ENCODE measurements around the gene LGMN. TPM values are rescaled to one million over a fixed set of nuclear protein-coding genes. Genes with fewer than 3 reads are reported as not detected.

LGMN gene
- polyA plus RNA-seq, 1 donor from 2014 or later = 48.0 TPM

DNA sequence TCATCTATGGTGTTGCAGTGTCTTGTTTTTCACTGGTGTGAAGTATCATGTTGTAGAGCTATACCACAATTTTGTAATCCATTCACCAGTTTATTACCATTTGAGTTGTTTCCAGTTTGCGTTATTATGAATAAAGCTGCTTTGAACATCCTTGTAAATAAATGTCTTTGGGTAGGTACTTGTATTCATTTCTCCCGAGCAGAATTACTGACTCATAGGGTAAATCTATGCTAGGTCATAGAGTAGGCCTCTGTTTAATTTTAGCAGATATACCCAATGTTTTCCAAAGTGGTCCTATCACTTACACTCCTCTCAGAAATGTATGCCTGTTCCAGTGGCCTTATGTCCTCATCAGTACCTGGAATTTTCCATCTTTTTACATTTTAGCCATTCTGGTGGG is 39.1 kb upstream of the LGMN start:
- Histone ChIP-seq H3K4me3 (ENCODE audit: low read length) (no peak overlapping the region), H3K79me2 (replicated peaks; ENCODE audit: insufficient read depth, low read length) (no peaks in the 10 kb centered on the region), H3K27me3 (ENCODE audit: insufficient read depth, low read depth, low read length) (no peaks in the 10 kb centered on the region), H4K20me1 (ENCODE audit: insufficient read depth) (no peaks in the 10 kb centered on the region), H3K9ac (ENCODE audit: low read length) (no peak overlapping the region), H3K9me2 (ENCODE audit: insufficient read depth, low read length) (no peaks in the 10 kb centered on the region), H3F3A (ENCODE audit: insufficient read depth, low read length, poor library complexity, severe bottlenecking) (no peaks in the 10 kb centered on the region), H2AFZ (ENCODE audit: low read depth, low read length) (no peak overlapping the region), H3K36me3 (ENCODE audit: insufficient read depth, low read length) (no peaks in the 10 kb centered on the region), H3K4me2 (ENCODE audit: low read length) (no peak overlapping the region), H3K9me3 (ENCODE audit: low read length) (no peaks in the 10 kb centered on the region), H3K27ac (ENCODE audit: low read length) (no peak overlapping the region)
- TF ChIP-seq, protein P1, sequence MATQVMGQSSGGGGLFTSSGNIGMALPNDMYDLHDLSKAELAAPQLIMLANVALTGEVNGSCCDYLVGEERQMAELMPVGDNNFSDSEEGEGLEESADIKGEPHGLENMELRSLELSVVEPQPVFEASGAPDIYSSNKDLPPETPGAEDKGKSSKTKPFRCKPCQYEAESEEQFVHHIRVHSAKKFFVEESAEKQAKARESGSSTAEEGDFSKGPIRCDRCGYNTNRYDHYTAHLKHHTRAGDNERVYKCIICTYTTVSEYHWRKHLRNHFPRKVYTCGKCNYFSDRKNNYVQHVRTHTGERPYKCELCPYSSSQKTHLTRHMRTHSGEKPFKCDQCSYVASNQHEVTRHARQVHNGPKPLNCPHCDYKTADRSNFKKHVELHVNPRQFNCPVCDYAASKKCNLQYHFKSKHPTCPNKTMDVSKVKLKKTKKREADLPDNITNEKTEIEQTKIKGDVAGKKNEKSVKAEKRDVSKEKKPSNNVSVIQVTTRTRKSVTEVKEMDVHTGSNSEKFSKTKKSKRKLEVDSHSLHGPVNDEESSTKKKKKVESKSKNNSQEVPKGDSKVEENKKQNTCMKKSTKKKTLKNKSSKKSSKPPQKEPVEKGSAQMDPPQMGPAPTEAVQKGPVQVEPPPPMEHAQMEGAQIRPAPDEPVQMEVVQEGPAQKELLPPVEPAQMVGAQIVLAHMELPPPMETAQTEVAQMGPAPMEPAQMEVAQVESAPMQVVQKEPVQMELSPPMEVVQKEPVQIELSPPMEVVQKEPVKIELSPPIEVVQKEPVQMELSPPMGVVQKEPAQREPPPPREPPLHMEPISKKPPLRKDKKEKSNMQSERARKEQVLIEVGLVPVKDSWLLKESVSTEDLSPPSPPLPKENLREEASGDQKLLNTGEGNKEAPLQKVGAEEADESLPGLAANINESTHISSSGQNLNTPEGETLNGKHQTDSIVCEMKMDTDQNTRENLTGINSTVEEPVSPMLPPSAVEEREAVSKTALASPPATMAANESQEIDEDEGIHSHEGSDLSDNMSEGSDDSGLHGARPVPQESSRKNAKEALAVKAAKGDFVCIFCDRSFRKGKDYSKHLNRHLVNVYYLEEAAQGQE (IDR thresholded peaks at IDR 0.05; ENCODE audit: borderline replicate concordance) = no peak
- TF ChIP-seq EZH2 (IDR thresholded peaks at IDR 0.05; ENCODE audit: borderline replicate concordance, insufficient read depth, low read length, poor library complexity, severe bottlenecking) = no peak
- no peak for TF ChIP-seq SMC3 (conservative IDR thresholded peaks at IDR 0.05; ENCODE audit: poor library complexity)
- TF ChIP-seq TAF1 (IDR thresholded peaks at IDR 0.05; ENCODE audit: low read depth) = no peak
- no peak for TF ChIP-seq EP300 (conservative IDR thresholded peaks at IDR 0.05; ENCODE audit: poor library complexity, severe bottlenecking)
- TF ChIP-seq, protein P2, sequence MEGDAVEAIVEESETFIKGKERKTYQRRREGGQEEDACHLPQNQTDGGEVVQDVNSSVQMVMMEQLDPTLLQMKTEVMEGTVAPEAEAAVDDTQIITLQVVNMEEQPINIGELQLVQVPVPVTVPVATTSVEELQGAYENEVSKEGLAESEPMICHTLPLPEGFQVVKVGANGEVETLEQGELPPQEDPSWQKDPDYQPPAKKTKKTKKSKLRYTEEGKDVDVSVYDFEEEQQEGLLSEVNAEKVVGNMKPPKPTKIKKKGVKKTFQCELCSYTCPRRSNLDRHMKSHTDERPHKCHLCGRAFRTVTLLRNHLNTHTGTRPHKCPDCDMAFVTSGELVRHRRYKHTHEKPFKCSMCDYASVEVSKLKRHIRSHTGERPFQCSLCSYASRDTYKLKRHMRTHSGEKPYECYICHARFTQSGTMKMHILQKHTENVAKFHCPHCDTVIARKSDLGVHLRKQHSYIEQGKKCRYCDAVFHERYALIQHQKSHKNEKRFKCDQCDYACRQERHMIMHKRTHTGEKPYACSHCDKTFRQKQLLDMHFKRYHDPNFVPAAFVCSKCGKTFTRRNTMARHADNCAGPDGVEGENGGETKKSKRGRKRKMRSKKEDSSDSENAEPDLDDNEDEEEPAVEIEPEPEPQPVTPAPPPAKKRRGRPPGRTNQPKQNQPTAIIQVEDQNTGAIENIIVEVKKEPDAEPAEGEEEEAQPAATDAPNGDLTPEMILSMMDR (IDR thresholded peaks at IDR 0.05; ENCODE audit: poor library complexity, severe bottlenecking) = no peak
- no peak for TF ChIP-seq RAD21 (conservative IDR thresholded peaks at IDR 0.05)
- TF ChIP-seq MXI1 (conservative IDR thresholded peaks at IDR 0.05; ENCODE audit: poor library complexity, severe bottlenecking) = no peak
- TF ChIP-seq POLR2AphosphoS5 (IDR thresholded peaks at IDR 0.05) = no peak

DNA sequence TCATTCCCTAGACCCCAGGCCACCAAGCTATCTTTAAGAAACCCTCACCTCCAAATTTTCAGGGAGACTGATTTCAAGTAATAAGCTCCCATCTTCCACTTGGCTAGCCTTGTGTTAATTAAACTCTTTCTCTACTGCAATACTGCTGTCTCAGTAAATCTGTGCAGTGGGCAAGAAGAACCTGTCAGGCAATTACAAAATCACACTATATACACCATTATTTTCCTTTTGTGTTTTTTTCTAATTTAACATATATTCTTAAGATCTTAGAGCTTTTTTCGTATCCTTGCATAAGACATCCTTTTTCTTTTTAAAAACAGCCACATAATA is 38.0 kb upstream of the LGMN start:
- Histone ChIP-seq H3K4me3 (ENCODE audit: low read length) (no peak overlapping the region), H3F3A (ENCODE audit: insufficient read depth, low read length, poor library complexity, severe bottlenecking) (no peaks in the 10 kb centered on the region), H3K27me3 (ENCODE audit: insufficient read depth, low read depth, low read length) (no peaks in the 10 kb centered on the region), H2AFZ (ENCODE audit: low read depth, low read length) (no peak overlapping the region), H3K4me2 (ENCODE audit: low read length) (no peak overlapping the region), H3K9ac (ENCODE audit: low read length) (no peak overlapping the region), H3K9me3 (ENCODE audit: low read length) (no peaks in the 10 kb centered on the region), H4K20me1 (ENCODE audit: insufficient read depth) (no peaks in the 10 kb centered on the region), H3K27ac (ENCODE audit: low read length) (no peak overlapping the region), H3K9me2 (ENCODE audit: insufficient read depth, low read length) (no peaks in the 10 kb centered on the region), H3K36me3 (ENCODE audit: insufficient read depth, low read length) (no peaks in the 10 kb centered on the region), H3K79me2 (replicated peaks; ENCODE audit: insufficient read depth, low read length) (no peaks in the 10 kb centered on the region)
- TF ChIP-seq, protein P1 (IDR thresholded peaks at IDR 0.05; ENCODE audit: borderline replicate concordance) = no peak
- no peak for TF ChIP-seq TAF1 (IDR thresholded peaks at IDR 0.05; ENCODE audit: low read depth)
- TF ChIP-seq, protein P2 (IDR thresholded peaks at IDR 0.05; ENCODE audit: poor library complexity, severe bottlenecking) = no peak
- no peak for TF ChIP-seq RAD21 (conservative IDR thresholded peaks at IDR 0.05)
- no peak for TF ChIP-seq POLR2AphosphoS5 (IDR thresholded peaks at IDR 0.05)
- no peak for TF ChIP-seq MXI1 (conservative IDR thresholded peaks at IDR 0.05; ENCODE audit: poor library complexity, severe bottlenecking)
- TF ChIP-seq EP300 (conservative IDR thresholded peaks at IDR 0.05; ENCODE audit: poor library complexity, severe bottlenecking) = no peak
- no peak for TF ChIP-seq SMC3 (conservative IDR thresholded peaks at IDR 0.05; ENCODE audit: poor library complexity)

All from neural cell (in vitro differentiated cells).